PC-3 (cell line): ENCODE results near the gene BRD4. TPM values are rescaled to one million over a fixed set of nuclear protein-coding genes. Genes with fewer than 3 reads are reported as not detected.

Source experiments
- ATAC-seq: fragments of 200-7000 bp; cut with Tn5 transposase; 2 replicates; pipeline ENCODE4 v1.9.1; 2020; ENCODE audit warnings: mild to moderate bottlenecking, moderate library complexity
- BruUV-seq: library from RNA; stranded (reverse); fragments of 400-500 nt; replicated peaks from 2 replicates; lab custom pipeline; 2021; lab: Mats Ljungman, UMichigan
- CTCF ChIA-PET: fragments of 300-600 bp; sonication (Branson Sonifier 250); formaldehyde crosslinking; loops from one replicate; lab custom pipeline; 2022; ENCODE audit warnings: antibody characterized with exemption; lab: Charles Lee
- POLR2A ChIA-PET: fragments of 300-600 bp; sonication (Branson Sonifier 250); formaldehyde crosslinking; loops from one replicate; lab custom pipeline; 2022; ENCODE audit warnings: antibody characterized with exemption; ENCODE audit not compliant: unreplicated experiment; lab: Charles Lee
- DNase-seq: peaks from one replicate; pipeline ENCODE4 v3.0.0-alpha.2; 2015
- H2AFZ ChIP-seq: fragments of 300-600 bp; sonication (generic); 2 replicates; pipeline ENCODE4 v1.6.0; 2016; ENCODE audit warnings: antibody characterized with exemption, low read length
- H3F3A ChIP-seq: fragments of 300-600 bp; sonication (generic); one replicate; pipeline ENCODE4 v1.6.0; 2017; ENCODE audit warnings: antibody characterized with exemption, low read length, control low read depth, mild to moderate bottlenecking; ENCODE audit not compliant: unreplicated experiment
- H3K27ac ChIP-seq: fragments of 300-600 bp; sonication (generic); 2 replicates; pipeline ENCODE4 v1.5.1; 2016; ENCODE audit warnings: mild to moderate bottlenecking, low read length
- H3K27me3 ChIP-seq: fragments of 300-600 bp; sonication (generic); 2 replicates; pipeline ENCODE4 v1.6.1; 2016; ENCODE audit warnings: low read length, mixed read lengths
- H3K36me3 ChIP-seq: fragments of 300-600 bp; sonication (generic); 2 replicates; pipeline ENCODE4 v1.6.1; 2016; ENCODE audit warnings: low read depth, mixed run types, low read length, mixed read lengths
- H3K4me1 ChIP-seq: fragments of 300-600 bp; sonication (generic); 2 replicates; pipeline ENCODE4 v1.5.1; 2016; ENCODE audit warnings: low read length; ENCODE audit not compliant: insufficient read depth
- H3K4me2 ChIP-seq: fragments of 300-600 bp; sonication (generic); 2 replicates; pipeline ENCODE4 v1.6.0; 2016; ENCODE audit warnings: low read length
- H3K4me3 ChIP-seq: fragments of 300-600 bp; sonication (generic); 2 replicates; pipeline ENCODE4 v1.5.1; 2016; ENCODE audit warnings: mild to moderate bottlenecking, low read length, mixed read lengths
- H3K79me2 ChIP-seq: fragments of 300-600 bp; sonication (generic); 2 replicates; pipeline ENCODE4 v1.6.1; 2017; ENCODE audit warnings: low read length, mixed read lengths
- H3K9ac ChIP-seq: fragments of 300-600 bp; sonication (generic); 2 replicates; pipeline ENCODE4 v1.6.0; 2016; ENCODE audit warnings: mild to moderate bottlenecking, low read length
- H3K9me2 ChIP-seq: fragments of 300-600 bp; sonication (generic); replicated peaks from 2 replicates; pipeline ENCODE4 v1.6.1; 2016; ENCODE audit warnings: mixed run types, low read length, mixed read lengths
- H3K9me3 ChIP-seq: fragments of 300-600 bp; sonication (generic); 2 replicates; pipeline ENCODE4 v1.6.1; 2016; ENCODE audit warnings: low read length, mixed read lengths
- H4K20me1 ChIP-seq: fragments of 300-600 bp; sonication (generic); 2 replicates; pipeline ENCODE4 v1.6.1; 2016; ENCODE audit warnings: low read length, mixed read lengths
- CTCF ChIP-seq: fragments of 300-600 bp; sonication (generic); conservative IDR thresholded peaks from 2 replicates; pipeline ENCODE4 v1.5.1; 2017; ENCODE audit warnings: antibody characterized with exemption, low read depth, mild to moderate bottlenecking, low read length
- EZH2 ChIP-seq: fragments of 300-600 bp; sonication (generic); IDR thresholded peaks from one replicate; pipeline ENCODE4 v1.6.1; 2017; ENCODE audit warnings: antibody characterized with exemption, mild to moderate bottlenecking, low read length; ENCODE audit not compliant: unreplicated experiment
- EZH2phosphoT487 ChIP-seq: fragments of 300-600 bp; sonication (generic); IDR thresholded peaks from 2 replicates; pipeline ENCODE4 v1.6.1; 2018; ENCODE audit warnings: mild to moderate bottlenecking, antibody characterized with exemption, low read length, borderline replicate concordance
- intact Hi-C: fragments of 100-400 bp; cut with micrococcal nuclease; formaldehyde crosslinking; loops from 2 replicates; pipeline ENCODE4 v1.9.0; 2023
- total RNA-seq: library from RNA; depleted of rRNA; stranded (reverse); fragments of >200 nt; gene quantifications from 2 replicates; pipeline ENCODE4 v1.2.3, GENCODE V29; 2014

Gene BRD4
- total RNA-seq, 1 experiment from 2014 or later = 20.9 TPM

DNA sequence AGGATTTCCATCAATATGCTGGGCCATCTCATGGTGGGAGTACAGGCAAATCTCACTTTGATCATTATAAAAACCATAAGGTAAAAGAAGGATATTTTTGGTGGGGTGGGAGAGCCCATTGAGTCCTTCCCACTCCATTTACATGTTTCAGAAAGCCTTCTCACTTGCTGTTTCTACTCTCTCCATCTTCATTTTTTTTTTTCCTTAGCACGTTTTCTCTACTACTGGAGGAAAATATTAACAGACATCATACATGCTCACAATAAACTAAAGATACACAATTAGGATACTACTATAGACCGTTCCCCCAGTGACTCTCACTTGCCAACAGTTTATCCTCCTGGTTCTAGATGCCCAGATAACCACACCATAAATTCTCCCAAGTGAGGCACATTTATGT is 49.1 kb upstream of the BRD4 start:
- CTCF ChIA-PET = no interaction called here
- no peak overlapping the region for H3K9ac ChIP-seq
- no peak for ATAC-seq
- peaks cover 33% of the 10 kb centered on the region for H3K79me2 ChIP-seq
- no TSS peak for BruUV-seq
- H3K4me3 ChIP-seq = no peak overlapping the region
- H3K36me3 ChIP-seq = peaks cover 10% of the 10 kb centered on the region; the same call in 1 of the 2 replicates
- no peak overlapping the region for H3K27ac ChIP-seq
- POLR2A ChIA-PET = no interaction called here
- H3K9me3 ChIP-seq = no peaks in the 10 kb centered on the region
- H4K20me1 ChIP-seq = peaks cover 17% of the 10 kb centered on the region
- no peak overlapping the region for H2AFZ ChIP-seq
- peaks cover 10% of the 10 kb centered on the region for H3F3A ChIP-seq
- no peak for TF ChIP-seq CTCF
- no peak for TF ChIP-seq EZH2
- TF ChIP-seq EZH2phosphoT487 = no peak
- no peak for DNase-seq
- no peaks in the 10 kb centered on the region for H3K27me3 ChIP-seq
- intact Hi-C loops = no loop called here
- no peaks in the 10 kb centered on the region for H3K9me2 ChIP-seq
- H3K4me2 ChIP-seq = no peak overlapping the region
- peaks cover 20% of the 10 kb centered on the region for H3K4me1 ChIP-seq

GRCh38 chr19:15379999-15380647 is 47.8 kb upstream of the BRD4 start:
- peak overlapping the region; percentile 92 for H3K9ac ChIP-seq
- peak overlapping the region; percentile 85 for H3K27ac ChIP-seq
- peaks cover 21% of the 10 kb centered on the region for H3K4me1 ChIP-seq
- ChIA-PET POLR2A (interaction anchor here (0.6 to 2.7 kb wide), 7 partner anchors 21 to 541 kb away, joined by 3 to 23 read pairs (median 4); partner anchors contain the start of gene AKAP8L), CTCF (interaction anchor here (0.5 to 1.6 kb wide), 3 partner anchors 176 to 288 kb away, joined by 3 to 13 read pairs (median 4); no protein-coding TSS in a partner anchor)
- H3K4me2 ChIP-seq = peak overlapping the region; percentile 86
- TF ChIP-seq CTCF (no peak), EZH2 (no peak), EZH2phosphoT487 (no peak)
- H3F3A ChIP-seq = peaks cover 10% of the 10 kb centered on the region
- no peaks in the 10 kb centered on the region for H3K27me3 ChIP-seq
- BruUV-seq = no TSS peak
- intact Hi-C loops = loop anchor here (1.0 kb wide), 1 partner anchor 39 kb away; no protein-coding TSS in a partner anchor
- DNase-seq (peak; percentile 67), ATAC-seq (peak; percentile 52)
- H4K20me1 ChIP-seq = peaks cover 26% of the 10 kb centered on the region
- H3K79me2 ChIP-seq = peaks cover 43% of the 10 kb centered on the region
- no peaks in the 10 kb centered on the region for H3K9me3 ChIP-seq
- peak overlapping the region; percentile 83 for H2AFZ ChIP-seq
- no peaks in the 10 kb centered on the region for H3K9me2 ChIP-seq
- H3K4me3 ChIP-seq = peak overlapping the region; percentile 88
- peaks cover 6% of the 10 kb centered on the region; the same call in 1 of the 2 replicates for H3K36me3 ChIP-seq
